ENCODE data around the gene IFT57.

DNA sequence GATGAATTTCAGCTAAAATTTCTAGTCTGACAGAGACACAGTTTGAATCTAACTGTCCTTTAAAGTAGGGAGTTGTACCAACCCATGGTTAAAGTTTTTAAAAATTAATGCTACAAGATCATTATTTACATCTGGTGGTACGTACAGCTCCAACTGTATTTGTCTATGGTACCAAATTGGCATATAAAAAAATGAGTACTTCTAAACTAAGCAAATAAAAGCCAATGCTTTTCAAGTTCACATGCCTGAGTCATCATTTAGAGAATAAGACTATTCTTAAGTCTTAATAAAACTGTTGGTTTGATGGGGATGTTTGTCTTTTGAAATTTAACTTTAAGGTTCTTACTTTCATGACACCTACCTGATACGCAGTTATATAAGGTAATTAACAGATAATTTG lies 21.0 kb upstream of the IFT57 start:
- TF ChIP-seq SPI1 (IDR thresholded peaks at IDR 0.05; ENCODE audit: borderline replicate concordance, low read depth, low read length) (no peak), RCOR1 (IDR thresholded peaks at IDR 0.05; ENCODE audit: borderline replicate concordance in 1 of 2, low read depth in 2 of 2, low read length in 2 of 2) (no peak), YY1 (IDR thresholded peaks at IDR 0.05; ENCODE audit: borderline replicate concordance in 1 of 3, control insufficient read depth in 1 of 3, extremely low read depth in 1 of 3, insufficient read depth in 3 of 3, insufficient read length in 1 of 3, insufficient replicate concordance in 2 of 3, low read depth in 1 of 3, low read length in 2 of 3) (no peak), ZNF24 (IDR thresholded peaks at IDR 0.05) (no peak), JUN (IDR thresholded peaks at IDR 0.05; ENCODE audit: borderline replicate concordance, low read depth, low read length) (no peak), JUN (CRISPR knock-in tag; IDR thresholded peaks at IDR 0.05; ENCODE audit: borderline replicate concordance) (no peak), NCOR1 (IDR thresholded peaks at IDR 0.05) (no peak), SUPT5H (IDR thresholded peaks at IDR 0.05) (no peak), ELF1 (tag; IDR thresholded peaks at IDR 0.05) (no peak), MECOM (CRISPR knock-in tag; IDR thresholded peaks at IDR 0.05) (no peak)
- TF ChIP-seq, protein P1, sequence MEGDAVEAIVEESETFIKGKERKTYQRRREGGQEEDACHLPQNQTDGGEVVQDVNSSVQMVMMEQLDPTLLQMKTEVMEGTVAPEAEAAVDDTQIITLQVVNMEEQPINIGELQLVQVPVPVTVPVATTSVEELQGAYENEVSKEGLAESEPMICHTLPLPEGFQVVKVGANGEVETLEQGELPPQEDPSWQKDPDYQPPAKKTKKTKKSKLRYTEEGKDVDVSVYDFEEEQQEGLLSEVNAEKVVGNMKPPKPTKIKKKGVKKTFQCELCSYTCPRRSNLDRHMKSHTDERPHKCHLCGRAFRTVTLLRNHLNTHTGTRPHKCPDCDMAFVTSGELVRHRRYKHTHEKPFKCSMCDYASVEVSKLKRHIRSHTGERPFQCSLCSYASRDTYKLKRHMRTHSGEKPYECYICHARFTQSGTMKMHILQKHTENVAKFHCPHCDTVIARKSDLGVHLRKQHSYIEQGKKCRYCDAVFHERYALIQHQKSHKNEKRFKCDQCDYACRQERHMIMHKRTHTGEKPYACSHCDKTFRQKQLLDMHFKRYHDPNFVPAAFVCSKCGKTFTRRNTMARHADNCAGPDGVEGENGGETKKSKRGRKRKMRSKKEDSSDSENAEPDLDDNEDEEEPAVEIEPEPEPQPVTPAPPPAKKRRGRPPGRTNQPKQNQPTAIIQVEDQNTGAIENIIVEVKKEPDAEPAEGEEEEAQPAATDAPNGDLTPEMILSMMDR (IDR thresholded peaks at IDR 0.05 in 2 of 3, conservative IDR thresholded peaks at IDR 0.05 in 1 of 3; ENCODE audit: insufficient read depth in 2 of 3, low read depth in 1 of 3, low read length in 3 of 3) = no peak
- TF ChIP-seq, protein P2, sequence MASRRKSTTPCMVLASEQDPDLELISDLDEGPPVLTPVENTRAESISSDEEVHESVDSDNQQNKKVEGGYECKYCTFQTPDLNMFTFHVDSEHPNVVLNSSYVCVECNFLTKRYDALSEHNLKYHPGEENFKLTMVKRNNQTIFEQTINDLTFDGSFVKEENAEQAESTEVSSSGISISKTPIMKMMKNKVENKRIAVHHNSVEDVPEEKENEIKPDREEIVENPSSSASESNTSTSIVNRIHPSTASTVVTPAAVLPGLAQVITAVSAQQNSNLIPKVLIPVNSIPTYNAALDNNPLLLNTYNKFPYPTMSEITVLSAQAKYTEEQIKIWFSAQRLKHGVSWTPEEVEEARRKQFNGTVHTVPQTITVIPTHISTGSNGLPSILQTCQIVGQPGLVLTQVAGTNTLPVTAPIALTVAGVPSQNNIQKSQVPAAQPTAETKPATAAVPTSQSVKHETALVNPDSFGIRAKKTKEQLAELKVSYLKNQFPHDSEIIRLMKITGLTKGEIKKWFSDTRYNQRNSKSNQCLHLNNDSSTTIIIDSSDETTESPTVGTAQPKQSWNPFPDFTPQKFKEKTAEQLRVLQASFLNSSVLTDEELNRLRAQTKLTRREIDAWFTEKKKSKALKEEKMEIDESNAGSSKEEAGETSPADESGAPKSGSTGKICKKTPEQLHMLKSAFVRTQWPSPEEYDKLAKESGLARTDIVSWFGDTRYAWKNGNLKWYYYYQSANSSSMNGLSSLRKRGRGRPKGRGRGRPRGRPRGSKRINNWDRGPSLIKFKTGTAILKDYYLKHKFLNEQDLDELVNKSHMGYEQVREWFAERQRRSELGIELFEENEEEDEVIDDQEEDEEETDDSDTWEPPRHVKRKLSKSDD (conservative IDR thresholded peaks at IDR 0.05; ENCODE audit: low read length) = no peak
